Fibroblast of lung (primary cell): Measurements from ENCODE around the gene RAB27B.

Experiments used
- EZH2 ChIP-seq: IDR thresholded peaks from 2 replicates; pipeline ENCODE4 v1.5.1; 2012; ENCODE audit warnings: low read length, control low read depth, mild to moderate bottlenecking; ENCODE audit errors: missing control alignments
- TF ChIP-seq, protein P1 (sequence below), 2 donors: IDR thresholded peaks in 1 of 2; conservative IDR thresholded peaks in 1 of 2; 1 replicate in 1 of 2; 2 replicates in 1 of 2; pipeline ENCODE4 v1.5.1; 2011 to 2012; ENCODE audit warnings: low read length in 2 of 2, control low read depth in 1 of 2, inconsistent platforms in 1 of 2, low read depth in 1 of 2, mild to moderate bottlenecking in 1 of 2

GRCh38 chr18:54880395-54881105, 52.3 kb downstream of the RAB27B start:
- TF ChIP-seq, protein P1, sequence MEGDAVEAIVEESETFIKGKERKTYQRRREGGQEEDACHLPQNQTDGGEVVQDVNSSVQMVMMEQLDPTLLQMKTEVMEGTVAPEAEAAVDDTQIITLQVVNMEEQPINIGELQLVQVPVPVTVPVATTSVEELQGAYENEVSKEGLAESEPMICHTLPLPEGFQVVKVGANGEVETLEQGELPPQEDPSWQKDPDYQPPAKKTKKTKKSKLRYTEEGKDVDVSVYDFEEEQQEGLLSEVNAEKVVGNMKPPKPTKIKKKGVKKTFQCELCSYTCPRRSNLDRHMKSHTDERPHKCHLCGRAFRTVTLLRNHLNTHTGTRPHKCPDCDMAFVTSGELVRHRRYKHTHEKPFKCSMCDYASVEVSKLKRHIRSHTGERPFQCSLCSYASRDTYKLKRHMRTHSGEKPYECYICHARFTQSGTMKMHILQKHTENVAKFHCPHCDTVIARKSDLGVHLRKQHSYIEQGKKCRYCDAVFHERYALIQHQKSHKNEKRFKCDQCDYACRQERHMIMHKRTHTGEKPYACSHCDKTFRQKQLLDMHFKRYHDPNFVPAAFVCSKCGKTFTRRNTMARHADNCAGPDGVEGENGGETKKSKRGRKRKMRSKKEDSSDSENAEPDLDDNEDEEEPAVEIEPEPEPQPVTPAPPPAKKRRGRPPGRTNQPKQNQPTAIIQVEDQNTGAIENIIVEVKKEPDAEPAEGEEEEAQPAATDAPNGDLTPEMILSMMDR (conservative IDR thresholded peaks at IDR 0.05 in 1 of 2, IDR thresholded peaks at IDR 0.05 in 1 of 2; ENCODE audit: low read depth in 1 of 2, low read length in 2 of 2): no peak
- no peak for TF ChIP-seq EZH2
